Urothelium cell line (cell line): ENCODE data around the gene CFAP99.

ENCODE experiments used
- DNase-seq: peaks from one replicate; pipeline ENCODE4 v3.0.0; 2011; ENCODE audit warnings: low spot score, mixed read lengths
- FAIRE-seq: peaks from 2 replicates; lab custom pipeline; 2011; peaks lifted over from hg19 to GRCh38; lab: Jason Lieb, UNC

Gene CFAP99

GRCh38 chr4:2390146-2390545 lies 28.6 kb upstream of the CFAP99 start:
- no peak for DNase-seq
- FAIRE-seq = no peak

DNA sequence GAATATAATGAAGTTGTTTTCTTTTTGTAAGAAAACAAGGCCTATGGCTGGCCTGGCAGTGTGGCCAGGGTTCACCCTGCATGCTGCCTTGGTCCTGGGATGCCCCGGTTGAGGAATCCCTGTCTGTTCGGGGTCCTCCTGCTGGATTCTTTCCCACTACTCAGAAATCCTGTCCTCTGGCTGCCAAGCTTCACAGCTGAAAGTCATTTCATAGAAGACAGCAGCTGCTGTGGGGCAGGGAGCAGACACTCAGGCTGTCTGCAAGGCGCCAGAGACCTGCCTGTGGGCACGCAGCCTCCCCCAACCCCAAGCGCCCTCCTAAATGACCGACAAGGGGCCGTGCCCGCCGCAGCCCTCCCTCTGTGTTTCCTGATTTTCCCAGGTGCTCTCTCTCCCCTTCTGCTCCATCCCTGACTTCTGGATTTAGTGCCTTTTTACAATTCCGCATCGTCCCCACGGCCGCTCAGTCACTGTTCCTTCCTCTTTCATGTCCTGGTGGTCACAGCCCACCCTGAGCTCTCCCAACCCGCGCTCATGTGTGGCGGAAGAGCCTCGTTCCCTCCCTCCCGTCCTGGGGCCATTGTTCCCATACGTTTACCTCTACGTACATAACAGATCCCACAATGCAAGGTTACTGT lies 27.9 kb upstream of the CFAP99 start:
- DNase-seq (no peak), FAIRE-seq (no peak)

DNA sequence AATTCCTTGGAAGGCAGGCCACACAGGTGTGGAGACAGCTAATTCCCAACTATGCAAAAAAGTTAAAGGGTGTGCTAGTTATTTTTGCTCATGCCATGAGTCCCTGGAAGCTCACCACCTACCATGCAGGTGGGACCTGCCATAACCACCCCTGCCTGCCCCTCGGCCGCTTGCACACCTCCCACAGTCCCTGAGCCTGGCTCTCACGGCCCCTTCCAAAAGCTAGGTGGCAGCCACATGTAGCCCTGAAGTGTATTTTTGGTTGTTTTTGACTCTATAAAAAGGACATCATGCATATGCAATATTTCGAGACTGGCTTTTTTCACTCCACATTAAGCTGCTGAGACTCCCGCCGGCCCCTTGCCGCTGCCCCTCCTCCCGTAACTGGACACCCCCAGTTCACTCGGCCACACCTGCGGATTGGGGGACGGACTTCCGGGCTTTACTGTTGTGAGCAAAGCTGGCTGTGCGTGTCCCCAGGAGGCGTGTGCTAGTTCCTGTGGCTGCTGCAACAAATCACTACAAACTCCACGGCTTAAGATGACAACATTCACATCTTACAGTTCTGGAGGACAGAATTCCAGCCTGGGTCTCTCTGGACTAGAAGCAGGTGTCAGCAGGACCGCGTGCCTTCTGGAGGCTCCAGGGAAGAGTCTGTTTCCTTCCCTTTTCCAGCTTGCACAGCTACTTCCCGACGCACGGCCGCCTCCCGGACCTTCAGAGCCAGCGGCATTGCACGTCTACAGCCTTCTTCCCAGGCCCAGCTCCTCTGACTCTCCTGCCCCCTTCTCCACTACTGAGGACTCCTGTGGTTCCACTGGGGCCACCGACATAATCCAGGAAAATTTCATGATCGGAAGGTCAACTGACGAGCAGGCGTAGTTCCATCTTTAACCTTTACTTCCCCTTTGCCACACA lies 25.1 kb upstream of the CFAP99 start:
- FAIRE-seq (no peak), DNase-seq (peak; percentile 21)

DNA sequence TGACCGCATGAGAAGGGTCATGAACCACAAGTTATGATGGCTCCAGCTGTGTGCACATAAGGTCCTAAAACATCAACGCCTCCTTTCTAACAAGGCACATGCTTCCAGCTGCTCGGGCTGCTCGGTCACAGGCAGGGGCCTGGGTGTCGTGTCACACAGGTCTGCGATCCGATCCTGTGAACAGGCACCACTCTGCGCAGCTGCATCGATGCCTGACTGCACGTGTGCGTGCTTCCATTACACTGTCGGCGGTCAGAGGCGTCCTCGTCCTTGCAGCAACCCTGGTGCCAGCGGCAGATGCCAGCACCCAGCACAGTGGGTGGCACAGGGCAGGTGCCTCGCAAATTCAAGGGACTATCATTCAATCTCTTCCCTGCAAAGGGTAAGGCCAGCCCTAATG lies 24.2 kb upstream of the CFAP99 start:
- no peak for DNase-seq
- no peak for FAIRE-seq

GRCh38 chr4:2395038-2395437 lies 23.7 kb upstream of the CFAP99 start:
- no peak for FAIRE-seq
- DNase-seq = no peak

DNA sequence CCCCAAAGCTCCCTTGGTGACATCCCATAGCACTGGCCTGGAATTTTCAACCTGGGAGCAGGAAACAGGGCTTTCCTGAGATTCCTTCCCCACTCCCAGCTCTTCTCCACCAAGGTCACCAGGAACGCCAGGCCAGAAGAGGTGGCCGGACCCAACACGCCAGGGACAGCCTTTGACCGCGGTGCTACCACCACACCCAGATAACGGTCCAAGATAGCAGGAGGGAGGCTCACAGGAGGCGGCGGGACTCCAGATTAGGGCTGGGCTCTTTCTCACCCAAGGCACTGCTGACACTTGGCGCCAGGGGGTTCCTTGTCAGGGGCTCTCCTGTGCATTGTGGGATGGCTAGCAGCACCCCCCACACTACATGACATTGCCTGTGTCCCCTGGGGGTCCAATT lies 23.2 kb upstream of the CFAP99 start:
- DNase-seq (no peak), FAIRE-seq (no peak)

- DNase-seq (no peak), FAIRE-seq (no peak)
Observed at GRCh38 chr4:2396781-2397368, 21.9 kb upstream of the CFAP99 start.

DNA sequence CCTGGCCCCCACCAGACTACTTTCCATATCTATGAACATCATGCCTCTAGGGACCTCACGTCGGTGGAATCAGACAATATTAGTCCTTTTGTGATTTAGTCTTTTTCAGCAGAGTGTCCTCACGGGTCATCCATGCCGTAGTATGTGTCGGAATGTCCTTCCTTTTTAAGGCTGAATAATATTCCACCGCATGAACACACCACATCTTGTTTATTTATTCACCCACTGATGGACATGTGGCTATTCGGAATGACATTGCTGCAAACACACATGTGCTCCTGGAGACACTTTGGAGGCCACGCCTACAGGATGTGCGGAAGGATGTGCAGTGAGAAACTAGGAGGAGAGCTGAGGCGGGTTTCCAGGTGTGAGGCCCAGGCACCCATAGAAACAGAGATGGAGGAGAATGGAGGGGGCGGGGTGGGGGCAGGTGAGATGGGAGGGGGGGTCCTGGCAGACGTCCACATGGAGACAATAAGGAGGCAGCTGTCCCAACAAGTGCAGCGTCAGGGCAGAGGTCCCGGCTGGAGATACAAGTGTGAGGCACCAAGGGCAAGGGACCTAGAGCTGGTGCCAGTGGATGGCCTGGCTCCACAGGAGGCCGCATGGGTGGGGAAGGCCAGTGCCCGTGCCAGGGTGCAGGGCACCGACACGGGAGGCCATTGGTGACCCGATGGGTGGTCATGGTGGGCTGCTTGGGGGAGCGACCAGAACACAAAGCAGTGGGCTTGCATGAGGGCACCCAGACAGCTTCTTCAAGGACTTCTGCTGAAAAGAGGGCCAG lies 21.0 kb upstream of the CFAP99 start:
- DNase-seq (no peak), FAIRE-seq (no peak)

GRCh38 chr4:2399216-2399615 lies 19.5 kb upstream of the CFAP99 start:
- FAIRE-seq (no peak), DNase-seq (no peak)

DNA sequence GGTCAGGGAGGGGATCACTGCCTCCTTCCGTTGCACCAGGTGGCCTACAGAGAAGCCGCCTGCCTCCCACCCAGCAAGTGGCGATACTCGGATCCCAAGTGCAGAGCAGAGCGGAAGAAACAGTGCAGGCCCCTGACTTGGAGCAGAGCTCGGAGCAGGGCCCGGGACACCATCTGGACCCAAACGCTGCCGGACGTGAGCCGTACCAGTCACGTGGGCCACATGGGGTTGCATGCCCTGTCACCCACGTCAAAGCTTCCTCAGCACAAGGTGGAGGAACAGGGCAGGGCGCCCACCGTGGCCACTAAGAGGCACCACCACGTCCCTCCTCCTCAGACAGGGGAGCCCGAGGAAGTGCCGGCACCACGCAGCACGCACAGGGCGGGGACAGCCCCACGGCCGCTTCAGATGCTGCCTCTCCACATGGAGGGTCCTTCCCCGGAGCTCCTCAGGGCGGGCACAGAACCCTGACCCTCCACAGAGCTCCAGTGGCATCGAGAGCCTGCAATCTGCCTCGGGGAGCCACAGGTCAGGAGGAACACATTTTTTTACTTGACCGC lies 19.0 kb upstream of the CFAP99 start:
- no peak for FAIRE-seq
- no peak for DNase-seq

DNA sequence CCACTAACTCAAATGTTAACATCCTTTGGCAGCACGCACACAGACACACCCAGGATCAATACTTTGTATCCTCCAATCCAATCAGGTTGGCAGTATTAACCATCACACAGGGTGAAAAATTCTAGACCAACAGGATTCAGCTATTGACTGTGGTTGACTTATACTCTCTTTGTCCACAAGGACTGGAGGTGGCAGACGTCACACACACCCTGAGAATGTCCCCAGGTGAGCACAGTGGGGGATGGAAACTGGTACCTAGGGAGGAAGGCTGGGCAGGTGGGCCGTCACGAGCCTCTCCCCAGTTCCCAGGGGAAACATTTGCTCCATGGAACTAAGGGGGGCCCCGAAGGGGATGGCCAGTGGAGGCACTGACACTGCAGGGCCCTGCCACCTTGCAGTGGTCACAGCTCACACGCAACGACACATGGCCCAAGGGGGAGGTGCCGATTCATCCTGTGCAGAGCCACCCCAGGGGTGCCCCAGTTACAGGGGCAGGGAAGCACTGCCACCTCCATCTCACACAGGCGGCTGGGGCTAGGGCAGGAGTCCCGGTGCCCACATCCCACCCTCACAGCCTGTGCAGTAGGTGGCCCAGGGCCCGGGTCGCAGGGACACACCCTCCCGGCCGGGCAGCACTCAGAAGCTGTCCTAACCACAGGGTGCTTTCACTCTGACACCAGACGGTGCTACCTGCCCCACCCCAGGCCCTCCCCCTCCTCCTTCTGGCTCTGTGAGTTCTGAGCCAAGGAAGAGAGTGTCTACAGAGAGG lies 17.7 kb upstream of the CFAP99 start:
- DNase-seq (no peak), FAIRE-seq (no peak)

DNA sequence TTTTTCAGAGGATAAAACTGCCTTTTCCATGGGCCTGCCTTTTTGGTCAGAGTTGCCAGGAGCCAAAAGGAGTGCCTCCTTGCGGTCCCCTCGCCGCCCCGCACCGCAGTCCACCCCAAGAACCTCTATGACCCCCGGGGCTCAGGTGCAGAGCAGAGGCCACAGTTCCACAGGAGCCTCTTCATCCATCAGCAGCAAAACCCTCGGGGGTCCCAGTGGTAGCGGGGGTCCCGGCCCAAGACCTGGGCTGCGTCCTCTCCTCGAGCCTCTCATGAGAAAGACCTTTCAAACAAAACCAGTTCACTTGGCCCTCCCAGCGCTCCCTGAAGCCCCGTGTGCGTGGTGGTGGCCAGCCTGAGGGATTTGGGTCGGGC lies 17.2 kb upstream of the CFAP99 start:
- DNase-seq (no peak), FAIRE-seq (no peak)

DNA sequence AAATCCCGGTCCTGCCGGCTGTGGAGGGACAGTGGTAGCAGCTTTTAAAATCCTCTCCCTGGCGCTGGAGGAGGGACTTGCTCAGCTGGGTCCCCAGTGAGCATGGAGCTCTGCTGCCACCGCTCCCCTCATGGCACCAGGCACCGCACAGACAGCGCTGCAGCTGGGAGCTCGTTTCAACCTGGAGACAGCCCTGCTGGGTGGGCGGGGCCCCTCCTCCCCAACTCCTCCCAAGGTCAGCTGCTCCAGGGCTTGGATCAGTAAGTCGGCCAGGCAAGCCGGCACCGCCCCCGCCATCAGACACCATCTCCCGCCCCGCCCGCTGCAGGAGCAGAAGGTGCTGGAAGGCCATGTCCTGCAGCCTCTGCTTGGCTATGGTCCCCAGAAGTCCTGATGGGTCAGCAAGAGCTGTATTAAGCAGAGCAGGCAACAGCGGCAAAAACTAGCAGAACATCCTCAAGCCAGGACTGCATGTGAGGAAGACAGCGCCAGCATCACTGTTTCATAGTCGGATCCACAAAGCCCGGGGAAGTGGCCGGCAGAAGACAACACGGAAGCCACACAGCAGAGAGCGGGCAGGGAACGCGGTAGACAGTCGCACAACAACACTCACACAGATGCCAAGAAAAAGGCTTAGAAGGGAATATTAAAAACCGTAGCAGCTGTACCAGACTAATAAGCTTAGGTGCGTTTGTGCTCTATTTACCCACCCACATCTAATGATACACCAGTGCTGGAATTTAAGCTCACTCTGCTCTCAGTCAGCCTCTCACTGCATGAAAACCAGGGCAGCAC lies 16.5 kb upstream of the CFAP99 start:
- no peak for FAIRE-seq
- DNase-seq = peak; percentile 48

GRCh38 chr4:2402941-2403340 lies 15.8 kb upstream of the CFAP99 start:
- DNase-seq = no peak
- no peak for FAIRE-seq

DNA sequence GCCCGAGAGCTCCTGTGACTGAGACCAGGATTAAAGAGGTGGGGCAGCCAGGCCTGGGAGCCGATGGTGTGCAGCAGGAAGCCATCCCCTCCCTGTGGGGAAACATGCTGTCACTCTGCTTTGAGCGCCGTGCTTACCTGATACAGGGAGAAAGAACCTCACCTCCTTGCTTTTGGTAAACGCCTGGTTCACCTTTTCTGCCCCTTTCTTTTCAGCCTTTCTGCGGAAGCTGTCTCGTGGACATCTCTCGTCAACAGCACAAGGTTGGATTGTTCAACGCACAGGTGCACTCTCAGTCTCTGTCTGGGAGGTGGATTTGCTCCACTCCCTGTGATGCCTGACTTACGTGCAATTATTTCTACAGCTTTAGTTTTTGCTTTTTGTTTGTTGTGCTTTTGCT lies 12.3 kb upstream of the CFAP99 start:
- FAIRE-seq = no peak

GRCh38 chr4:2406920-2407319 lies 11.8 kb upstream of the CFAP99 start:
- no peak for FAIRE-seq
- no peak for DNase-seq

More for the DNA sequence above, 12.3 kb upstream of the CFAP99 start:
- no peak for DNase-seq

DNA sequence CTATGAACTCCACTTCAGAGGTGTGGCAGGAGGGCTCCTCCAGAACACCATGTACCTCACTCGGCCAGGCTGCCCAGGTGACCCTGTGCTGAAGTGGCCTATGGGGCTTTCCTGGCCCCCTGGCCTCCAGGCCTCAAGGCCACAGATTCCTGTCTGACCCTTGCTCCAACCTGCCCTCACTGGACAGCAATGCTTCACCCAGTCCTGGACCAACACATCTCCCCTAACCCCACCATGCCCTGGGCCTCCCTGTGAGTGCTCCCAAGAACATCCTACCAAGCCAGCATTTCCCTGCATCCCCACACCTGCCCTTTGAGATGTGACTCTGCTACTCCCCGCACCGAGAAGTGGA lies 10.8 kb upstream of the CFAP99 start:
- DNase-seq = no peak
- FAIRE-seq = no peak

DNA sequence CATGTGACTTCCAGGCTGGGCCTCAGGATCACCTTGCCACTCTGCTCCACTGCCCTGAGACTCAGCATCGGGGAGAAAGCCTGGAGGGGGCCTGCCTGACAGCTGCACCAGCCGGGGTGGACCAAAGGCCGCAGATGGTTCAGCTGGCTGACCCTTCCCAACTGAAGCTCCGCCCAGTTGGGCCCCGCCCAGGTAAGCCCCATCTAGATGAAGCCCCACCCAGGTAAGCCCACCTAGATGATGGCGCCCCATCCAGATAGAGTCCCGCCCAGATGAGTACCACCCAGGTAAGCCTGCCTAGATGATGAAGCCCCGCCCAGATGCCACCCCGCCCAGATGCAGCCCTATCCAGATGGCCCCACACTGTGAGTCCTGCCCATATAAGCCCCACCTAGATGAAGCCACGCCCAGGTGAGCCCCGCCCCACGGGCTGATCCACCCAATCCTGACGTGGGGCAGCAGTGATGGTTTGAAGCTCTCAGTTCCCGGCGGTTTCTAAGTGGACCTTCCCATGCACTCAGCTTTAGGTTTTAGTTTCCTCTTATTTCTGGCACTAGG lies 10.3 kb upstream of the CFAP99 start:
- DNase-seq = no peak

GRCh38 chr4:2408976-2409375 lies 9.8 kb upstream of the CFAP99 start:
- no peak for DNase-seq
- no peak for FAIRE-seq

More for the DNA sequence above, 10.3 kb upstream of the CFAP99 start:
- FAIRE-seq = no peak
